Spleen (tissue), 7 donors: ENCODE measurements around the gene TRABD2B.

Experiments
- POLR2A ChIP-seq, 3 donors: fragments of 450-650 bp; IDR thresholded peaks; one replicate each; pipeline ENCODE4 v1.5.1; 2017; ENCODE audit warnings: antibody characterized with exemption in 3 of 3, mild to moderate bottlenecking in 1 of 3
- POLR2AphosphoS5 ChIP-seq, 3 donors: sonication (generic); formaldehyde crosslinking; IDR thresholded peaks; one replicate each; pipeline ENCODE4 v1.5.1; 2017; ENCODE audit warnings: antibody characterized with exemption in 3 of 3
- TF ChIP-seq, protein P1 (sequence below), 11 experiments: fragments of 200-600 bp in 7 of 11; fragments of 450-650 bp in 4 of 11; sonication (generic) in 4 of 11; IDR thresholded peaks in 8 of 11; conservative IDR thresholded peaks in 3 of 11; 1 replicate in 7 of 11; 2 replicates in 4 of 11; pipeline versions ENCODE4 v1.4.0 to v1.8.0; 2016 to 2021; ENCODE audit warnings: antibody characterized with exemption in 11 of 11, inconsistent platforms in 4 of 11, mild to moderate bottlenecking in 1 of 11
- donor health status: DM: no; HTN: no; CAD: no; lungs with moderate emphysema.
- donor health status: DM: no; HTN: no; CAD: no.
- donor health status: DM: no; HTN: no; CAD: no.

DNA sequence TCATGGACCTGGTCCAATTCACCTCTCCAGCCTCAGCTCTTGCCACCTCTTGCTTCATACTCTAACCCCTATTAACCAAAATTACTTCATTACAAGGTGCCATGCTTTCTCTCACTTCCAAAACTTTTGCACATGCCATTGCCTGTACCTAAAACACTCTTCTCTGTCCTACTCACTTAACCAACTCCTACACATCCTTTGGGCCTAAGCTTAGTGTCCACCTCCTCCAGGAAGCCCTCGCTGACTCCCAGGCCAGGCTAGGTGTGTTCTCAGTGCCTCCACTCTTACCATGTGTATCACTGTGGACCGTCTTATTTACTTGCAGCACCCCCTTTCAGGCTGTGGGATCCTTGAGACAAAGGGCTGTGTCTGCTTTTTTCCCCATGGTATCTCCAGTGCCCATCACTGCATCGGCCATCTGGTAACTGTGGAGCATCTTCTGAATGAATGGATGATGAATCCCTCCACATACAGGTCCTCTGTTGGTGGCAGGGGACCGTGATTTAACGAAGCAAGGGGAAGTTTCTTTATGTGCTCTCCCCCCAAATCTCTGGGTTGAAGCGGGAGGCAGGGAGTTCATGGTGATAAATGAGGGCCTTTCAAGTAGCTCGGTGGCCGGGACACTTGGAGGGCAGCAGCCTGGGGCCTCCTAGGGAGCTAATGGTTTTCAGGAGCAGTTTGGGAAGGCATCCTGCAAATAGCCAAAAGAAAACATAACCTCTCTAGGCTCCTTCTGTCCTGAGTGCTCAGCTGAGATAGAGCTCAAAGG, 111.9 kb downstream of the TRABD2B start:
- TF ChIP-seq, protein P1, sequence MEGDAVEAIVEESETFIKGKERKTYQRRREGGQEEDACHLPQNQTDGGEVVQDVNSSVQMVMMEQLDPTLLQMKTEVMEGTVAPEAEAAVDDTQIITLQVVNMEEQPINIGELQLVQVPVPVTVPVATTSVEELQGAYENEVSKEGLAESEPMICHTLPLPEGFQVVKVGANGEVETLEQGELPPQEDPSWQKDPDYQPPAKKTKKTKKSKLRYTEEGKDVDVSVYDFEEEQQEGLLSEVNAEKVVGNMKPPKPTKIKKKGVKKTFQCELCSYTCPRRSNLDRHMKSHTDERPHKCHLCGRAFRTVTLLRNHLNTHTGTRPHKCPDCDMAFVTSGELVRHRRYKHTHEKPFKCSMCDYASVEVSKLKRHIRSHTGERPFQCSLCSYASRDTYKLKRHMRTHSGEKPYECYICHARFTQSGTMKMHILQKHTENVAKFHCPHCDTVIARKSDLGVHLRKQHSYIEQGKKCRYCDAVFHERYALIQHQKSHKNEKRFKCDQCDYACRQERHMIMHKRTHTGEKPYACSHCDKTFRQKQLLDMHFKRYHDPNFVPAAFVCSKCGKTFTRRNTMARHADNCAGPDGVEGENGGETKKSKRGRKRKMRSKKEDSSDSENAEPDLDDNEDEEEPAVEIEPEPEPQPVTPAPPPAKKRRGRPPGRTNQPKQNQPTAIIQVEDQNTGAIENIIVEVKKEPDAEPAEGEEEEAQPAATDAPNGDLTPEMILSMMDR (IDR thresholded peaks at IDR 0.05 in 8 of 11, conservative IDR thresholded peaks at IDR 0.05 in 3 of 11), result no peak
- no peak for TF ChIP-seq POLR2A (IDR thresholded peaks at IDR 0.05)
- no peak for TF ChIP-seq POLR2AphosphoS5 (IDR thresholded peaks at IDR 0.05)
